KOPT-K1 (cell line): ENCODE results near the gene MEMO1.

Experiments used
- H3K27ac ChIP-seq: fragments of 200-600 bp; sonication (generic); 2 replicates; pipeline ENCODE4 v1.5.1; 2016; ENCODE audit warnings: antibody characterized with exemption, mild to moderate bottlenecking, low read depth, low read length; ENCODE audit not compliant: poor library complexity, severe bottlenecking
- H3K36me3 ChIP-seq: fragments of 200-600 bp; sonication (generic); 2 replicates; pipeline ENCODE4 v1.5.1; 2017; ENCODE audit warnings: antibody characterized with exemption, mild to moderate bottlenecking, low read length, moderate library complexity; ENCODE audit not compliant: insufficient read depth
- H3K9me3 ChIP-seq: fragments of 200-600 bp; sonication (generic); 2 replicates; pipeline ENCODE4 v1.5.1; 2017; ENCODE audit warnings: antibody characterized with exemption, low read length, mild to moderate bottlenecking; ENCODE audit not compliant: insufficient read depth, poor library complexity, severe bottlenecking

The MEMO1 gene

DNA sequence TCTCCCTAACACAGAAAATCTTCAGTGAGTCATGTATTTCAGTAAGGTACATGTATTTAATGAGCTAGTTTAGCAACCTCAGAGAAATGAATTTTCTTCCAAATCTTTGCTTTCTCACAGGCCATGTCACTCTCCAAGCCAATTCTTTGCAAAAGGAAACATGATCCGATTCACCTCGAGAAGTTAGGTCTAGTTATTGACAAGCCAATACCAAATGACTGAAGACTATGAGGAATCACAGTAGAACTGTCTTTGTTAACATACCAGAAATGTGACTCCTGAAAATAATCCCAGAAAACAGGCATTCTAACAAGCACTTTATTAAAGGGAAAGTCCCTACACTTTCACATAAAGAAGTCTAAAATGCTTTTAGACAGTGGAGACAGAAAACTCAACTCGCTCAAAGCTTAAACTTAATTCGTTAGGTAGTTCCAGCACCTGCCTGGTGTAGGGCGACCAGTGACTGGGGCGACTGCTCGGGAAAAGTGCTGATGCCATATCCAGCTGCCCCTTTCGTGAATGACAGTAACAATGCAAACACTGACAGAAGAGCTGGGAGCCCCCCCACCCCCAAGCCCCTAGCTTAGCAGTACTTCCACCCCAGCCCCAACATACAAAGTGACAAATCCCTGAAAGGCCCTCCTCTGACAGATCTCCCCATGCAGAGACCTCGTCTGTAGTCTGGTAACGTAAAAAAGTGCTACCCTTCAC, 1.8 kb downstream of the MEMO1 start:
- no peaks in the 10 kb centered on the region for H3K9me3 ChIP-seq
- H3K27ac ChIP-seq = peak overlapping the region; percentile 79
- no peaks in the 10 kb centered on the region for H3K36me3 ChIP-seq

DNA sequence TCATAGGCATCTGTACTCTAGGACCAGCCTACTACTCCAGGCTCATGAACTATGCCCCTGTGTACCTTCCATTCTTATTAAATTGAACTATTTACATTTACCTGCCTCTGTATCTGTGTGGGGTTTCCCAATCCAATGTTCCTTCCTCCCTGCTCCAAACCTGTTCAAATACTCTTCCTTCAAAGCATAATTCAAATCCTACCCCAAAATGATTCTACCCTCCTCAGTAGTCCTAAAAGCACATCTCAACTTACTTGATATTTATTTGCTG, 3.8 kb downstream of the MEMO1 start:
- H3K27ac ChIP-seq = no peak overlapping the region
- H3K36me3 ChIP-seq = no peaks in the 10 kb centered on the region
- no peaks in the 10 kb centered on the region for H3K9me3 ChIP-seq

DNA sequence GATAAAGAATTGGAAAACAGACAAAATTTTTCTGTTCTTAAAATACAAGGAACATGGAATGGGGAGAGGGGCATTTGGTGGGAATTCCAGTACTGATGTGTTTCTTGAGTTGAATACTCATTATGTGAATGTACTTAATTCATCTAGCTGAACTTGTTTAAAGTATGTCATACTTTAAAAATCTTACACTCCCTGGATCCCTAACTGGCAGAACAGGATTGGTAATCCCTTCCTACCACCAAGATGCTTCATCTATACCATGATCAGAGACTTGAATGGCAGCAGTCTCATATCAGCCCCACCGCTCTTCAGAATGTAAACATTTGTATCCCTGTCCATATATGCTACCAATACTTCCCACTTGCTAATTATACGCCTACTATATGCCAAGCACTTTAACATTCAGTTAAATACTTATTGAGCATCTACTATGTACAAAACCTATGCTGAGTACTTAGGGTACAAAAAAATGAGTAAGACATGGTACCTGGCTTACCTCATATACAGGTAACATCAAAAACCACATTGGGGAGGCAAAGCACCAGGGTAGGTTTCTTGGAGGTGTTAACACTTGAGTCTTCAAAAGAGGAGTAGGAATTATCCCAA, 5.3 kb downstream of the MEMO1 start:
- no peaks in the 10 kb centered on the region for H3K9me3 ChIP-seq

DNA sequence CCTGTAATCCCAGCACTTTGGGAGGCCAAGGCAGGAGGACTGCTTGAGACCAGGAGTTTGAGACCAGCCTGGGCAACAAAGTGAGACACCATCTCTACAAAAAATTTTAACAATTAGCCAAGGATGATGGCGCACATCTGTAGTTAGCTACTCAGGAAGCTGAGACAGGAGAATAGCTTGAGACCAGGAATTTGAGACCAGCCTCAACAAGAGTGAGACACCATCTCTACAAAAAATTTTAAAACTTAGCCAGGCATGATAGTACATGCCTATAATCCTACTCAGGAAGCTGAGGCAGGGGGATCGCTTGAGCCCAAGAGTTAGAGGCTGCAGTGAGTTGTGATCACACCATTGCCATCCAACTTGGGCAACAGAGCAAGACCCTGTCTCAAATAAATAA, 7.0 kb downstream of the MEMO1 start:
- H3K36me3 ChIP-seq = no peaks in the 10 kb centered on the region
- no peaks in the 10 kb centered on the region for H3K9me3 ChIP-seq
- H3K27ac ChIP-seq = no peak overlapping the region

More for the DNA sequence above, 5.3 kb downstream of the MEMO1 start:
- Histone ChIP-seq H3K27ac (no peak overlapping the region), H3K36me3 (no peaks in the 10 kb centered on the region)

DNA sequence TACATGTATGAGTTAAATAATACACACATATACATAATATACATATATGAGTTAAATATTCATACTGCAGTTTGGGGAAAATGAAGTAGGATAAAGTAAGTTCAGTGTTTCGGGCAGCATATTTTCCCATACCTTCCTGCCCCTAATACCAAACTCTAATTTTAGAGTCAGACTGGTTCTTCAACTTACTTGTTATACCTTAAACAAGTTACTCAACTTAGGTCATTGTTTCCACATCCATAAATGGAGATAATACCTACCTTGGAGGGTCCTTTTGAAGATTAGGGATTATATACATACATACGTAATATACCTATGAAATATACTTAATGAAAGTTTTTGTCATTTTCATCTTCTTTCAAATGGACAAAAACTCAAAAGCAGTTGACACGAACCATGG, 8.4 kb downstream of the MEMO1 start:
- no peaks in the 10 kb centered on the region for H3K36me3 ChIP-seq
- no peak overlapping the region for H3K27ac ChIP-seq
- H3K9me3 ChIP-seq = no peaks in the 10 kb centered on the region

DNA sequence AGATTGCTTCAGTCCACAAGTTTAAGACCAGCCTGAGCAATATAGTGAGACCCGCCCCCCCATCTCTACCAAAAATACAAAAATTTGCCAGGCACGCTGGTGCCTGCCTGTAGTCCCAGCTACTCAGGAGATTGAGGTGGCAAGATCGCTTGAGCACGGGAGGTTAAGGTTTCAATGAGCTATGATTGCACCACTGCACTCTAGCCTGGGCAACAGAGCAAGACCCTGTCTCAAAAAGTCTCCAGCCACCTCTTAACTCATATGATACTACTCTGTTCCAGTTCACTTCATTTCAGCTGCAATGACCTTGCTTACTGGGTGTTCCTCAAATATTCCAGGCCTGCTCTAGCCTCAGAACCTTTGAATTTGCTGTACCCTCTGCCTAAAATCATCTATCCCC, 11.4 kb downstream of the MEMO1 start:
- Histone ChIP-seq H3K27ac (no peak overlapping the region), H3K9me3 (no peaks in the 10 kb centered on the region), H3K36me3 (no peaks in the 10 kb centered on the region)

DNA sequence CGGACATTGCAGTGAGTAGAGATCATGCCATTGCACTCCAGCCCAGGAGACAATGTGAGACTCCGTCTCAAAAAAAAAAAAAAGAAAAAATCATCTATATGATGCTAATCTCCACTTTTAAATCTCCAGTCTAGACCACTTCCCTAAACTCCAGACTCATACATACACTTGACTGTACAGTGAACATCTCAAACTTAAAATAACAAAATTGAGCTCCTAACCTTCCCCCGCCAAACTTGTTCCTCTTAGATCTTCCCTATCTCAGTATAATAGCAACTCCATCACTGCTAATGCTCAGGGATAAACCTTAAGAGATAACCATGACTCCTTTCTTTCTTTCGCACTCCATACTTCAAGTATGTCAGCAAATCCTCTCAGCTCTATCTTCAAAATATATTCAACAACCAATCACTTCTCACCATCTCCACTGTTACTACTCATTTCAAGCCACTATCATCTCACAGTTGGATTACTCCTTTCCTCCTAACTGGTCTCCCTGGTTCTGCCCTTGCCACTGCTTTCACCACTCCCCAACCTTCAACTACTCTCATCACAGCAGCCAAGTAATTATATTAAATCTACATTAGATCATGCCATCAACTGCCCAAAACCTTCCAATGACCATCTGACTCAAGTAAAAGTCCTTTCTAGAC, 12.0 kb downstream of the MEMO1 start:
- Histone ChIP-seq H3K36me3 (no peaks in the 10 kb centered on the region), H3K27ac (no peak overlapping the region), H3K9me3 (no peaks in the 10 kb centered on the region)

DNA sequence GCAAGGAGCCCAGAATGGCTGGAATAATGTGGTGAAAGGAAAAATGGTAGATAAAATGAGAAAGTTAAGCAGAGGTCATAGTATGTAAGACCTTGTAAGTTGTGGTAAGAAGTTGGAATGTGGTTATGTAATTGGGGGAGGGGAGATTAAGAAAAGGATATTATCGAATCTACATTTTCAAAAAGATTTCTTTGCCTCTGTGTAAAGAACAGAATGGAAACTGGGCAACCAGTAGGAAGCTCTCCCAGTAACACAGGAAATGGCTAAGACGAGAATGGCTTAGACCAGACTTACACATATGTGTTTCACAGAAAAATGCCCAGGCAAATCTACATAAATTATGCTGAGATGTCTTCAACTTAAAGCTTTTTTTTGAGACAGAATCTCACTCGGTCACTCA, 13.2 kb downstream of the MEMO1 start:
- Histone ChIP-seq H3K9me3 (no peaks in the 10 kb centered on the region), H3K36me3 (no peaks in the 10 kb centered on the region), H3K27ac (no peak overlapping the region)

DNA sequence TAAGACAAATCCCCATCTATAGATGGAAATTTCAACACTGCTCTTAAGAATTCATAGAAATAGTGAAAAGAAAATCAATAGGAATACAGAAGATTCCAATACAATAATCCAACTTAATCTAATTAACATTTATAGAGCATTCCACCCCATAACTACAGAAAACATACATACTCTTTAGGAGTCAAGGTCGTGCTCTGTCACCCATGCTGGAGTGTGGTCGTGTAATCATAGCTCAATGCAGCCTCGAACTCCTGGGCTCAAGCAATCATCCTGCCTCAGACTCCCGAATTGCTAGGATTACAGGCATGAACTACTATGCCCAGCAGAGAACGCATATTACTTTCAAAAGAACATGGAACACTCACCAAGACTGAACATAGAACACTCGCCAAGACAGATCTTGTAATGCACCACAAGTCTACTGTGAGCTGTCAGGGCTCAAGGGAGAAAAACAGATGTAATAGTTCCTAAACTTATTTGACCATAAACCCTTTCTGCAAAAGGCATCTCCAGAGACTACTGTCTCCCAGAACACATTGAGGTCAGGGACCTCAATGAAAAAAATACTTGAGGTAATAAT, 14.1 kb downstream of the MEMO1 start:
- H3K27ac ChIP-seq = no peak overlapping the region
- no peaks in the 10 kb centered on the region for H3K9me3 ChIP-seq
- H3K36me3 ChIP-seq = no peaks in the 10 kb centered on the region

DNA sequence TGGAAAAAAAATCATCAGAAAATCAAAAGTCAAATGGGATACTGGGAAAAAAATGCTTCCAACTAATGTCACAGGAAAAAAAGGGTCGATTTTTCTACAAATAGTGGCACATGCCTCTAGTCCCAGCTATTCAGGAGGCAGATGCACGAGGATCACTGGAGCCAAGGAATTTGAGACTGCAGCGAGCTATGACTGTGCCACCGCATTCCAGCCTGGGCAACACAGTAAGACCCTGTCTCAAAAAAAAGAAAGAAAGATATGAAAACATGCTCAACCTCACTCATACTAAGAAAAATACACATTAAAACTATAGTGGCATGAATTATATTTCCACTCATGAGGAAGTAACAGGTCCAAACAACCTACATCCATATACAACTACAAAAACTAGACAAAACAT, 17.9 kb downstream of the MEMO1 start:
- Histone ChIP-seq H3K27ac (no peak overlapping the region), H3K36me3 (no peaks in the 10 kb centered on the region), H3K9me3 (no peaks in the 10 kb centered on the region)

DNA sequence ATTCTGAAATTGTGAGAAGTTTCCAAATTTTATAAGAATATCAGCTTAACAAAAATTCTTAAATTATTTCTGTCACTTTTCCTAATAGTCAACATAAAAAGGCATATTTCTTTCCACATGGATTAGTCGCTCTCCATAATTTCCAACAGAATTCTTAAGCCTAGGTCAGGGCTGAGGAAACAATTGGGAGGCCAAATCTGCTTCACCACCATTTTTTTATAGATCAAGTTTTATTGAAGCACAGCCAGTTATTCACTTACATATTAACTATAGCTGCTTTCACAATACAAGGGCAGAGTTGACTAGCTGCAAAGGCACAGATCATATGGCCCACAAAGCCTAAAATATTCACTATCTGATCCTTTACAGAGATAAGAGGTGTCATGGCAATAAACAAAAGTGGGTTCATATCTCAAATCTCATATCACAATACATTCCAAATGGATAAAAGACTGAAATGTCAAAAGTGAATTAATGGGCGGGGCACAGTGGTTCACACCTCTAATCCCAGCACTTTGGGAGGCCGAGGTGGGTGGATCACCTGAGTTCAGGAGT, 18.7 kb downstream of the MEMO1 start:
- Histone ChIP-seq H3K36me3 (no peaks in the 10 kb centered on the region), H3K27ac (no peak overlapping the region), H3K9me3 (no peaks in the 10 kb centered on the region)

DNA sequence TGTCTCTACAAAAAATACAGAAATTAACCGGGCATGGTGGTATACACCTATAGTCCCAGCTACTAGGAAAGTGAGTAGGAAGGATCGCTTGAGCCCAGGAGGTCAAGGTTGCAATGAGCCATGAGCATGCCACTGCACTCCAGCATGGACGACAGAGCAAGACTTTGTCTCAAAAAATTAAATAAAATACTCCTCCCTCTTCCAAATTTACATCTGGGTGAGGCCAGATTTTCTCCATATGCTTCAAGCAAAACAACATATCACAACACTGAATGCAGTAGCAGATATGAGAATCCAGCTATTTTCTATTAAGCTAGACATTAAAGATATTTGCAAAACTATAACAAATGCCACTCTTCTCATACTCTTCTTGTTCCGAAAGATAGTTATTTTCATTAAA, 20.9 kb downstream of the MEMO1 start:
- H3K9me3 ChIP-seq = no peaks in the 10 kb centered on the region
- H3K36me3 ChIP-seq = no peaks in the 10 kb centered on the region
- no peak overlapping the region for H3K27ac ChIP-seq

DNA sequence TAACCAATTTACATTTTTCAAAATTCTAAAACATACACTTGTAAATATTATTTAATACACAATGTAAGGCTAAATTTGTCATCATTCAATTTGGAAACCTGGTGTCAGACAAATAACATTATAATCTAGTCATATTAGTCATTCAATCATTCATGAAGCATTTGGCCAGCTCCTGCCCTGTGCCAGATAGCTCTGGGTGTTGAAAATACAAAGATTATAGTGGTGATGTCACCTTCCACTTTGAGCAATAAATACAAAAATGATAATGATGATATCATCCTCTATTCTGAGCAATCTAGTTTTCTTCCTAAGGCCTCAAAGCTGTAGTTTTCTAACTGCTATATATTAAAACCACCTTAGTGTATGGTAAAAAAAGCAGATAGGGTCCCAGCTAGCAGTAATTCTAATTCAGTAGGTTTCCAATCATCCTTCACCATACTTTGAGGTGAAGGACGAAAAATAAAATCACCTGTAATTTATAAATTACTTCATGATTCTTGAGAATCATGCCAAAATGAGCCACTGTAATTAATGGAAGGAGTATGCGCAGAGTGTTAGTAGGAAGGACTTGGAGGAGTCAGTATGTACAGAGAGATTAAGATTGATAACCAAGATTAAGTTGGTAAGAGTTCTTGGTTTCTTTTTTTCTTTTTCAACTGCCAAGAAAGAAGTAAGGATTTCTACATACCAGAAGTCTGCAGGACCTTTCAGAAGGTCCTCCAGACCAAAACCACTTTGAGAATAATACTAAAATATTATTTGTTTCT, 23.2 kb downstream of the MEMO1 start:
- Histone ChIP-seq H3K36me3 (no peaks in the 10 kb centered on the region), H3K9me3 (no peaks in the 10 kb centered on the region), H3K27ac (no peak overlapping the region)

DNA sequence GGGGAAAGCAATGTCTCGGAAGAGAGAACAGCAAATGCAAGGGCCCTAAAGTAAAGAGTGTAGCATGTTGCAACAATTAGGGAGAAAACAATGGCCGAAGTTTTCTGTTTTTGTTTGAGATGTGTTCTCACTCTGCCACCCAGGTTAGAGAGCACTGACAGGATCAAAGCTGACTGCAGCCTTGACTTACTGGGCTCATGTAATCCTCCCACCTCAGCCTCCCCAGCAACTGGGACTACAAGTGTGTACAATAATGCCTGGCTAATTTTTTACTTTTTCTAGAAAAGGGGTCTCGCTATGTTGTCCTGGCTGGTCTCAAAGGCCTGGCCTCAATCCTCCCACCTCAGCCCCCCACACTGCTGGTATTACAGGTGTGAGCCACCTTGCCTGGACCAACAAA, 23.9 kb downstream of the MEMO1 start:
- no peaks in the 10 kb centered on the region for H3K9me3 ChIP-seq
- no peaks in the 10 kb centered on the region for H3K36me3 ChIP-seq
- no peak overlapping the region for H3K27ac ChIP-seq
